ENCODE results near the gene STON2. TPM values are rescaled to one million over a fixed set of nuclear protein-coding genes. Genes with fewer than 3 reads are reported as not detected.

Gene STON2
- total RNA-seq, 1 experiment from 2014 or later: 9.1 TPM

- Histone ChIP-seq H2AFZ (no peak overlapping the region), H3K4me2 (no peak overlapping the region), H3F3A (ENCODE audit: insufficient read depth, low read depth) (peaks cover 21% of the 10 kb centered on the region), H3K9me2 (ENCODE audit: insufficient read depth) (no peaks in the 10 kb centered on the region), H3K9me3 (ENCODE audit: insufficient read depth, low read depth) (no peaks in the 10 kb centered on the region), H4K20me1 (ENCODE audit: insufficient read depth) (no peaks in the 10 kb centered on the region), H3K4me3 (no peak overlapping the region), H3K36me3 (ENCODE audit: low read depth) (no peaks in the 10 kb centered on the region), H3K27ac (no peak overlapping the region), H3K79me2 (ENCODE audit: low read depth) (no peaks in the 10 kb centered on the region; the same call in 1 of the 2 replicates), H3K4me1 (replicated peaks; ENCODE audit: insufficient read depth) (peaks cover 26% of the 10 kb centered on the region), H3K27me3 (ENCODE audit: insufficient read depth, low read depth) (no peaks in the 10 kb centered on the region)
- POLR2A ChIA-PET (ENCODE audit: unreplicated experiment): no interaction called here
- CTCF ChIA-PET: no interaction called here
- no peak for DNase-seq
- BruUV-seq (replicated peaks): no TSS peak
- intact Hi-C loops (cut with micrococcal nuclease; ENCODE audit: unreplicated experiment): no loop called here
- TF ChIP-seq CTCF (conservative IDR thresholded peaks at IDR 0.05) (no peak), EZH2 (IDR thresholded peaks at IDR 0.05; ENCODE audit: low read depth) (no peak)
These were observed 4.0 kb downstream of the STON2 start for GRCh38 chr14:81396113-81396512.

GRCh38 chr14:81394739-81395138 lies 5.4 kb downstream of the STON2 start:
- H3K9me2 ChIP-seq (ENCODE audit: insufficient read depth): no peaks in the 10 kb centered on the region
- H3K9me3 ChIP-seq (ENCODE audit: insufficient read depth, low read depth): no peaks in the 10 kb centered on the region
- H3K4me3 ChIP-seq: no peak overlapping the region
- no peaks in the 10 kb centered on the region; the same call in 1 of the 2 replicates for H3K79me2 ChIP-seq (ENCODE audit: low read depth)
- no peak overlapping the region for H3K27ac ChIP-seq
- no peak overlapping the region for H3K4me2 ChIP-seq
- POLR2A ChIA-PET (ENCODE audit: unreplicated experiment): no interaction called here
- H3K27me3 ChIP-seq (ENCODE audit: insufficient read depth, low read depth): no peaks in the 10 kb centered on the region
- intact Hi-C loops (cut with micrococcal nuclease; ENCODE audit: unreplicated experiment): no loop called here
- no peaks in the 10 kb centered on the region for H4K20me1 ChIP-seq (ENCODE audit: insufficient read depth)
- TF ChIP-seq EZH2 (IDR thresholded peaks at IDR 0.05; ENCODE audit: low read depth): no peak
- no peak for TF ChIP-seq CTCF (conservative IDR thresholded peaks at IDR 0.05)
- no peaks in the 10 kb centered on the region for H3K36me3 ChIP-seq (ENCODE audit: low read depth)
- no TSS peak for BruUV-seq (replicated peaks)
- peaks cover 9% of the 10 kb centered on the region; the same call in 1 of the 2 replicates for H3F3A ChIP-seq (ENCODE audit: insufficient read depth, low read depth)
- H2AFZ ChIP-seq: no peak overlapping the region
- DNase-seq: no peak
- CTCF ChIA-PET: no interaction called here
- H3K4me1 ChIP-seq (replicated peaks; ENCODE audit: insufficient read depth): peaks cover 13% of the 10 kb centered on the region

GRCh38 chr14:81392976-81393643 lies 7.0 kb downstream of the STON2 start:
- H3K4me2 ChIP-seq: no peak overlapping the region
- POLR2A ChIA-PET (ENCODE audit: unreplicated experiment): no interaction called here
- CTCF ChIA-PET: no interaction called here
- no peaks in the 10 kb centered on the region for H4K20me1 ChIP-seq (ENCODE audit: insufficient read depth)
- no peak overlapping the region for H2AFZ ChIP-seq
- H3K9me2 ChIP-seq (ENCODE audit: insufficient read depth): no peaks in the 10 kb centered on the region
- H3F3A ChIP-seq (ENCODE audit: insufficient read depth, low read depth): no peaks in the 10 kb centered on the region
- no peaks in the 10 kb centered on the region for H3K79me2 ChIP-seq (ENCODE audit: low read depth)
- TF ChIP-seq CTCF (conservative IDR thresholded peaks at IDR 0.05) (no peak), EZH2 (IDR thresholded peaks at IDR 0.05; ENCODE audit: low read depth) (no peak)
- no peaks in the 10 kb centered on the region for H3K27me3 ChIP-seq (ENCODE audit: insufficient read depth, low read depth)
- intact Hi-C loops (cut with micrococcal nuclease; ENCODE audit: unreplicated experiment): no loop called here
- H3K4me3 ChIP-seq: no peak overlapping the region
- no TSS peak for BruUV-seq (replicated peaks)
- no peaks in the 10 kb centered on the region for H3K9me3 ChIP-seq (ENCODE audit: insufficient read depth, low read depth)
- H3K27ac ChIP-seq: no peak overlapping the region
- H3K36me3 ChIP-seq (ENCODE audit: low read depth): no peaks in the 10 kb centered on the region
- no peak for DNase-seq
- no peaks in the 10 kb centered on the region for H3K4me1 ChIP-seq (replicated peaks; ENCODE audit: insufficient read depth)
